GM10248 (cell line): ENCODE results near the gene CHID1.

ENCODE experiments used
- CTCF ChIA-PET: fragments of 300-600 bp; sonication (Branson Sonifier 250); formaldehyde crosslinking; extraction: SDS; loops from one replicate; lab custom pipeline; 2021; ENCODE audit warnings: antibody characterized with exemption; lab: Yijun Ruan, JAX
- POLR2A ChIA-PET: fragments of 350-650 bp; sonication (Branson Sonifier 250); formaldehyde crosslinking; extraction: SDS; loops from one replicate; lab custom pipeline; 2020; ENCODE audit warnings: antibody characterized with exemption; lab: Yijun Ruan, JAX
- DNase-seq: peaks from one replicate; pipeline ENCODE4 v3.0.0; 2012; ENCODE audit errors: extremely low spot score
- CTCF ChIP-seq: IDR thresholded peaks from 2 replicates; pipeline ENCODE4 v1.5.1; 2012; ENCODE audit warnings: mild to moderate bottlenecking, low read depth; ENCODE audit errors: extremely low read depth, missing control alignments, control extremely low read depth

The CHID1 gene

GRCh38 chr11:863023-863909 is 47.3 kb downstream of the CHID1 start:
- ChIA-PET CTCF (interaction anchor here (0.8 kb wide), 1 partner anchor 62 kb away, joined by 3 read pairs; no protein-coding TSS in a partner anchor), POLR2A (no interaction called here)
- DNase-seq = no peak
- no peak for TF ChIP-seq CTCF

- no peak for DNase-seq
- ChIA-PET CTCF (interaction anchor here (0.8 kb wide), 1 partner anchor 62 kb away, joined by 3 read pairs; no protein-coding TSS in a partner anchor), POLR2A (no interaction called here)
- no peak for TF ChIP-seq CTCF
Measured at GRCh38 chr11:862696-863022, 48.0 kb downstream of the CHID1 start.

- no peak for TF ChIP-seq CTCF
- CTCF ChIA-PET = interaction anchor here (0.8 to 2.1 kb wide), 2 partner anchors 14 to 63 kb away, joined by 3 to 7 read pairs; no protein-coding TSS in a partner anchor
- POLR2A ChIA-PET = no interaction called here
- no peak for DNase-seq
Measured at GRCh38 chr11:862081-862661, 48.4 kb downstream of the CHID1 start.

GRCh38 chr11:861105-861479 is 49.5 kb downstream of the CHID1 start:
- no peak for TF ChIP-seq CTCF
- no peak for DNase-seq
- CTCF ChIA-PET = interaction anchor here (2.1 kb wide), 1 partner anchor 13 kb away, joined by 7 read pairs; no protein-coding TSS in a partner anchor
- POLR2A ChIA-PET = no interaction called here

- POLR2A ChIA-PET = no interaction called here
- no peak for TF ChIP-seq CTCF
- DNase-seq = no peak
- CTCF ChIA-PET = interaction anchor here (2.1 kb wide), 1 partner anchor 13 kb away, joined by 7 read pairs; no protein-coding TSS in a partner anchor
Measured at GRCh38 chr11:860234-861104, 50.1 kb downstream of the CHID1 start.
